ENCODE data around the gene CDC20. TPM values are rescaled to one million over a fixed set of nuclear protein-coding genes. Genes with fewer than 3 reads are reported as not detected.

Gene CDC20
- total and polyA plus RNA-seq, 2 of the 4 experiments (the other 2 are of a cell fraction), result 103 to 107 TPM

- no peaks in the 10 kb centered on the region for H3K36me3 ChIP-seq (ENCODE audit: control insufficient read depth, insufficient read depth, low read length)
- peaks cover 3% of the 10 kb centered on the region; the same call in 1 of the 2 replicates for H3K9me1 ChIP-seq (ENCODE audit: insufficient read depth, low read length)
- in situ Hi-C loops (cut with MboI; ENCODE audit: low sequenced_read_pairs), result no loop called here
- no peak overlapping the region for H4K5ac ChIP-seq (ENCODE audit: low read depth, low read length)
- no CpG with 5 or more reads among the region's 16 CpGs for WGBS, 2 experiments (ENCODE audit: extremely low coverage in 2 of 2, insufficient read length in 1 of 2)
- no peak for TF ChIP-seq CTCF (conservative IDR thresholded peaks at IDR 0.05; ENCODE audit: low read depth, low read length)
- TF ChIP-seq FOS (IDR thresholded peaks at IDR 0.05; ENCODE audit: low read depth, low read length), result no peak
- TF ChIP-seq RFX5 (IDR thresholded peaks at IDR 0.05; ENCODE audit: low read depth, low read length), result no peak
- no peak for TF ChIP-seq RCOR1 (IDR thresholded peaks at IDR 0.05; ENCODE audit: insufficient replicate concordance, low read length)
- TF ChIP-seq POLR2A (IDR thresholded peaks at IDR 0.05; ENCODE audit: low read depth, low read length), result no peak
- no peak for TF ChIP-seq ELK1 (IDR thresholded peaks at IDR 0.05; ENCODE audit: borderline replicate concordance, low read depth, low read length)
- TF ChIP-seq BHLHE40 (IDR thresholded peaks at IDR 0.05; ENCODE audit: low read depth, low read length), result no peak
- TF ChIP-seq CEBPB (IDR thresholded peaks at IDR 0.05; ENCODE audit: low read depth, low read length), result no peak
- TF ChIP-seq MAFK (IDR thresholded peaks at IDR 0.05; ENCODE audit: low read depth, low read length), result no peak
- no peak for TF ChIP-seq MAZ (IDR thresholded peaks at IDR 0.05; ENCODE audit: borderline replicate concordance, low read depth, low read length)
- TF ChIP-seq MXI1 (IDR thresholded peaks at IDR 0.05; ENCODE audit: borderline replicate concordance, low read depth, low read length), result no peak
- no peak for TF ChIP-seq SMC3 (IDR thresholded peaks at IDR 0.05; ENCODE audit: low read depth, low read length)
- TF ChIP-seq RAD21 (IDR thresholded peaks at IDR 0.05; ENCODE audit: low read length), result no peak
- TF ChIP-seq USF2 (IDR thresholded peaks at IDR 0.05; ENCODE audit: low read depth, low read length), result no peak
- TF ChIP-seq CHD1 (IDR thresholded peaks at IDR 0.05; ENCODE audit: low read depth, low read length), result no peak
- ChIA-PET POLR2A (ENCODE audit: unreplicated experiment) (no interaction called here), CTCF (interaction anchor here (1.0 kb wide), 1 partner anchor 23 kb away, joined by 3 read pairs; no protein-coding TSS in a partner anchor)
- no peak overlapping the region for H3K56ac ChIP-seq (ENCODE audit: extremely low read depth, insufficient read depth, low read length)
- no peak overlapping the region for H3K27ac ChIP-seq (ENCODE audit: insufficient read depth, low read length)
- dilution Hi-C loops (cut with HindIII; ENCODE audit: low sequenced_read_pairs, unreplicated experiment), result no loop called here
- no peak overlapping the region for H3K4me3 ChIP-seq (ENCODE audit: insufficient read depth, low read depth, low read length)
- no peak overlapping the region for H4K8ac ChIP-seq (ENCODE audit: low read depth in 2 of 2, low read length in 2 of 2)
- H2BK120ac ChIP-seq (ENCODE audit: low read depth, low read length), result no peak overlapping the region
- intact Hi-C loops (cut with micrococcal nuclease), result no loop called here
- no peak overlapping the region for H2BK15ac ChIP-seq (ENCODE audit: low read depth, low read length)
- H2BK5ac ChIP-seq (ENCODE audit: low read depth, low read length, poor library complexity, severe bottlenecking), result no peak overlapping the region
- no peaks in the 10 kb centered on the region for H3K27me3 ChIP-seq (ENCODE audit: control insufficient read depth, insufficient read depth, low read length)
- no peak overlapping the region for H3K14ac ChIP-seq (replicated peaks; ENCODE audit: low read depth, low read length)
- no peak for DNase-seq
- no peaks in the 10 kb centered on the region for H4K20me1 ChIP-seq (ENCODE audit: insufficient read depth, low read length)
- no peak overlapping the region for H2AK5ac ChIP-seq (ENCODE audit: low read depth, low read length)
- H3K18ac ChIP-seq (ENCODE audit: low read depth, low read length), result no peak overlapping the region
- no peak overlapping the region for H3K23ac ChIP-seq (ENCODE audit: low read depth, low read length)
- H2AK9ac ChIP-seq (replicated peaks; ENCODE audit: low read depth, low read length, poor library complexity), result no peak overlapping the region
- H3K4me1 ChIP-seq (ENCODE audit: control insufficient read depth, insufficient read depth, low read length), result peaks cover 6% of the 10 kb centered on the region
- no peak for ATAC-seq (ENCODE audit: low read depth)
- no peak overlapping the region for H3K9ac ChIP-seq (ENCODE audit: low read depth, low read length)
- peak overlapping the region; percentile 14 for H2AFZ ChIP-seq (replicated peaks; ENCODE audit: low read length, poor library complexity)
- H2BK20ac ChIP-seq (ENCODE audit: low read depth, low read length), result no peak overlapping the region
- no peaks in the 10 kb centered on the region for H3K79me1 ChIP-seq (ENCODE audit: low read depth in 1 of 2, low read length in 2 of 2)
- H3K4ac ChIP-seq (ENCODE audit: low read depth, low read length), result no peak overlapping the region
- no peak overlapping the region for H3K4me2 ChIP-seq (ENCODE audit: low read depth, low read length)
- no peaks in the 10 kb centered on the region for H3K9me3 ChIP-seq (ENCODE audit: control insufficient read depth, insufficient read depth, low read length)
- no TSS peak for BruUV-seq (replicated peaks)
- no peak overlapping the region for H4K91ac ChIP-seq (ENCODE audit: insufficient read depth, low read depth, low read length)
Measured at GRCh38 chr1:43321331-43321891, 37.4 kb upstream of the CDC20 start.

Measured in IMR-90 (cell line).